Spleen (tissue), 11 donors: Measurements from ENCODE around the gene PIGS. TPM values are rescaled to one million over a fixed set of nuclear protein-coding genes. Genes with fewer than 3 reads are reported as not detected.

Experiments
- DNase-seq: peaks from one replicate; pipeline ENCODE4 v3.0.0-alpha.2; 2020
- H3K27ac ChIP-seq, 8 donors: fragments of 200-600 bp; sonication (generic) in 7 of 8; 1 replicate in 4 of 8; 2 replicates in 4 of 8; pipeline versions ENCODE4 v1.5.0 to v1.8.0; 2016 to 2021; ENCODE audit warnings: inconsistent platforms in 4 of 8, mild to moderate bottlenecking in 4 of 8, moderate library complexity in 1 of 8
- H3K27me3 ChIP-seq, 7 donors: fragments of 200-600 bp; sonication (generic) in 6 of 7; replicated peaks in 1 of 7; 1 replicate in 4 of 7; 2 replicates in 3 of 7; pipeline versions ENCODE4 v1.5.0 to v1.8.0; 2016 to 2021; ENCODE audit warnings: inconsistent platforms in 3 of 7, mild to moderate bottlenecking in 1 of 7
- H3K36me3 ChIP-seq, 6 donors: fragments of 200-600 bp; sonication (generic) in 5 of 6; 1 replicate in 4 of 6; 2 replicates in 2 of 6; pipeline versions ENCODE4 v1.5.0 to v1.8.0; 2016 to 2021; ENCODE audit warnings: inconsistent platforms in 2 of 6
- H3K4me1 ChIP-seq, 6 donors: fragments of 200-600 bp; sonication (generic) in 5 of 6; 1 replicate in 3 of 6; 2 replicates in 3 of 6; pipeline versions ENCODE4 v1.5.0 to v1.8.0; 2016 to 2021; ENCODE audit warnings: inconsistent platforms in 3 of 6
- H3K4me3 ChIP-seq, 8 donors: fragments of 200-600 bp; sonication (generic) in 7 of 8; 1 replicate in 4 of 8; 2 replicates in 4 of 8; pipeline versions ENCODE4 v1.5.0 to v1.8.0; 2016 to 2021; ENCODE audit warnings: inconsistent platforms in 4 of 8, mild to moderate bottlenecking in 4 of 8, moderate library complexity in 2 of 8
- H3K9me3 ChIP-seq, 8 donors: fragments of 200-600 bp; sonication (generic) in 7 of 8; 1 replicate in 4 of 8; 2 replicates in 4 of 8; pipeline versions ENCODE4 v1.5.0 to v1.8.0; 2016 to 2021; ENCODE audit warnings: inconsistent platforms in 4 of 8
- CTCF ChIP-seq, 11 experiments: fragments of 200-600 bp in 7 of 11; fragments of 450-650 bp in 4 of 11; sonication (generic) in 4 of 11; IDR thresholded peaks in 8 of 11; conservative IDR thresholded peaks in 3 of 11; 1 replicate in 7 of 11; 2 replicates in 4 of 11; pipeline versions ENCODE4 v1.4.0 to v1.8.0; 2016 to 2021; ENCODE audit warnings: antibody characterized with exemption in 11 of 11, inconsistent platforms in 4 of 11, mild to moderate bottlenecking in 1 of 11
- POLR2A ChIP-seq, 3 donors: fragments of 450-650 bp; IDR thresholded peaks; one replicate each; pipeline ENCODE4 v1.5.1; 2017; ENCODE audit warnings: antibody characterized with exemption in 3 of 3, mild to moderate bottlenecking in 1 of 3
- POLR2AphosphoS5 ChIP-seq, 3 donors: sonication (generic); formaldehyde crosslinking; IDR thresholded peaks; one replicate each; pipeline ENCODE4 v1.5.1; 2017; ENCODE audit warnings: antibody characterized with exemption in 3 of 3
- WGBS, 5 donors: extraction: QIAGEN DNeasy Blood & Tissue Kit in 3 of 5; methylation state at CpG; one replicate each; pipeline versions ENCODE4 v1.1.5 to v1.1.7; 2013 to 2018; 5-methylcytosine and 5-hydroxymethylcytosine counted together
- intact Hi-C: fragments of 100-400 bp; cut with DNase I; formaldehyde crosslinking; loops from one replicate; pipeline ENCODE4 v1.15.0; 2023; ENCODE audit warnings: low total_unique reads
- polyA plus RNA-seq, 3 donors: library from polyadenylated mRNA; stranded (reverse); fragments of 200-250 nt; gene quantifications; one replicate each; pipeline ENCODE4 v1.2.1, GENCODE V29; 2013
- total RNA-seq, 7 donors: library from RNA; depleted of rRNA in 3 of 7; stranded (reverse); fragments of >200 nt in 3 of 7; fragmentation: NEBNext Ultra II Directional in 4 of 7; extraction: Animal tissue kit (Norgen Biotek cat#: 25700) in 4 of 7; gene quantifications; one replicate each; pipeline versions ENCODE4 v1.1.0 to v1.2.1, GENCODE V29; 2016 to 2021
- donor health status: healthy with polysubstance abuse.
- donor health status: DM: no; HTN: no; CAD: no; lungs with moderate emphysema.
- donor health status: DM: no; HTN: no; CAD: no.
- donor health status: Bipolar disorder and iron deficiency.
- donor health status: healthy.
- donor health status: DM: no; HTN: no; CAD: no.
- donor health status: DM: yes; HTN: yes; CAD: no.

PIGS gene
- total and polyA plus RNA-seq, 10 donors: 13.3 to 77.6 (median 50.0) TPM

- Histone ChIP-seq H3K27me3 (no peaks in the 10 kb centered on the region), H3K27ac (no peak overlapping the region), H3K9me3 (no peaks in the 10 kb centered on the region), H3K36me3 (peaks cover 0 to 21% (median 0%) of the 10 kb centered on the region in 6 donors), H3K4me3 (no peak overlapping the region), H3K4me1 (peaks cover 19 to 65% (median 47%) of the 10 kb centered on the region in 6 donors)
- TF ChIP-seq POLR2A (IDR thresholded peaks at IDR 0.05) (no peak), CTCF (IDR thresholded peaks at IDR 0.05 in 8 of 11, conservative IDR thresholded peaks at IDR 0.05 in 3 of 11) (no peak), POLR2AphosphoS5 (IDR thresholded peaks at IDR 0.05) (no peak)
- intact Hi-C loops: no loop called here
- WGBS, 5 donors: 94 to 100% (median 98%) methylated on average over 3 to 6 of the region's 6 CpGs
- no peak for DNase-seq
Measured at GRCh38 chr17:28573966-28574480, 2.7 kb upstream of the PIGS start.

DNA sequence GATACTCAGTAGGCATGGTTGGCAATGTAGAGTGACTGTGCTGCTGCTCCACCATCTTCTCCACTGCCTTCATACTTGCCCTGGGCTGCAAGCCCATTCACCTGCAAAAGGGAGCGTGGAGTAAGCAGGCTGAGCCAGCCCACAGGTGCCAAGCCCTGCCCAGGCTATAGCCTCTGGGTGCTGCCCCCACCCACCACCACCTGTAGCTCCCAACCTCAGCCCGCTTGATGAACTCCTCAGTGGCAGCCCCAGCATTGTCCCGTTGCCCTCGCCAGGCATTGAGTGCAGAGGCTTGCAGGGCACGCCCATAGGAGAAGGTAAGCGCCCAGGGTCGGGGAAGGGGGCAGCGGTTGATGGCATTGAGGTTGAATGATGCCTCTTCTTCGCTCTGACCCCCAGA is 2.2 kb upstream of the PIGS start:
- no peaks in the 10 kb centered on the region for H3K9me3 ChIP-seq
- peaks cover 0 to 16% (median 0%) of the 10 kb centered on the region in 6 donors for H3K36me3 ChIP-seq
- DNase-seq: no peak
- peaks cover 22 to 70% (median 52%) of the 10 kb centered on the region in 6 donors for H3K4me1 ChIP-seq
- H3K27ac ChIP-seq: no peak overlapping the region
- no peak overlapping the region for H3K4me3 ChIP-seq
- TF ChIP-seq CTCF (IDR thresholded peaks at IDR 0.05 in 8 of 11, conservative IDR thresholded peaks at IDR 0.05 in 3 of 11) (no peak), POLR2A (IDR thresholded peaks at IDR 0.05) (no peak), POLR2AphosphoS5 (IDR thresholded peaks at IDR 0.05) (no peak)
- intact Hi-C loops: no loop called here
- H3K27me3 ChIP-seq: no peaks in the 10 kb centered on the region
- WGBS, 5 donors: 96 to 100% (median 97%) methylated on average over 6 to 9 of the region's 9 CpGs

GRCh38 chr17:28573040-28573380 is 1.7 kb upstream of the PIGS start:
- no peaks in the 10 kb centered on the region for H3K9me3 ChIP-seq
- H3K4me1 ChIP-seq: peaks cover 22 to 75% (median 57%) of the 10 kb centered on the region in 6 donors
- no peak overlapping the region for H3K4me3 ChIP-seq
- no peak for DNase-seq
- H3K36me3 ChIP-seq: peaks cover 0 to 11% (median 0%) of the 10 kb centered on the region in 6 donors
- H3K27ac ChIP-seq: no peak overlapping the region
- intact Hi-C loops: no loop called here
- no peaks in the 10 kb centered on the region for H3K27me3 ChIP-seq
- TF ChIP-seq POLR2AphosphoS5 (IDR thresholded peaks at IDR 0.05): no peak
- no peak for TF ChIP-seq CTCF (IDR thresholded peaks at IDR 0.05 in 8 of 11, conservative IDR thresholded peaks at IDR 0.05 in 3 of 11)
- TF ChIP-seq POLR2A (IDR thresholded peaks at IDR 0.05): no peak

DNA sequence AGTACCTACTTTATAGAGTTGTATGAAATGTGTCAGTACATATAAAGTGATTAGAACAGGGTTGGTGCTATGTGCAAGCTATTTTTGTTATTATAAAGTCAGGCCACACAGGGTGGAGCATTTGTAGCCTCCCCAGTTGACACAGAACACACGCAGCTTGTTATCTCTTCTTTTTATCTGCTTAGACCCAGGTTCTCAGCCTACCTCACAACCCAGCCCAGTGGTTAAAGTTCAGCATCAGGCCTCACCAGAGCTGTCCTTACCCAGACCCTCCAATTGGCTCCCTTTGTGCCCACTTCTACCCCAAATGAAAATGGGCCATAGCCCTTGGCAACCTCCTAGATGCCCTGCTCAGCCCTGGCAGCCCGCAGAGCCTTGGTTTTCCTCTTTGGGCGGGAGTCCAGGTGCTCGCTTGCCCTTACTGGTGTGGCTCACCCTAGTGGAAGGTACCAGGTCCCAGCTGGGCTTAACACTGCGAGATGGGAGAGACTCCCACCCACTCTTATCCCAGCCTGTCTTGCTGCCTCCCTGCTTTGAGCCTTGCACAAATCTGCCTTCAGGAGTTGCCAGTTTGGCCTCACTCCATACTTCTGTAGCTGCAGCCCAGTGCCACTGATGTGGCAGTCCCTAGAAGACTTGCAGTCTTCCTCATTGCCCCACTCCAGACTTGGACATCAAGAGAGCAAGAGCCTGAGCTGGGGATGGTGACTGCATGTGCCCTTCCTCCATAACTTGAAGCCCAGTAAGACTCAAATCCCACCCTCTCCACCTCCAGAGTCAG is 1.1 kb upstream of the PIGS start:
- intact Hi-C loops: no loop called here
- Histone ChIP-seq H3K27ac (peak overlapping the region in 5 of 8 donors; percentile 87 to 92 (median 92)), H3K9me3 (no peaks in the 10 kb centered on the region), H3K4me1 (peaks cover 28 to 77% (median 60%) of the 10 kb centered on the region in 6 donors), H3K4me3 (peak overlapping the region in 6 of 8 donors; percentile 69 to 97 (median 92)), H3K27me3 (no peaks in the 10 kb centered on the region), H3K36me3 (peaks cover 0 to 8% (median 0%) of the 10 kb centered on the region in 6 donors)
- DNase-seq: no peak
- 76 to 85% (median 82%) methylated on average over 5 of the region's 5 CpGs for WGBS, 5 donors
- no peak for TF ChIP-seq CTCF (IDR thresholded peaks at IDR 0.05 in 8 of 11, conservative IDR thresholded peaks at IDR 0.05 in 3 of 11)
- TF ChIP-seq POLR2A (IDR thresholded peaks at IDR 0.05): no peak
- no peak for TF ChIP-seq POLR2AphosphoS5 (IDR thresholded peaks at IDR 0.05)
